SK-N-SH treated with all-trans-retinoic acid at 6 μM for 48 hours (cell line): ENCODE measurements around the gene LDB2.

Experiments
- ATAC-seq: fragments of 200-7000 bp; cut with Tn5 transposase; 3 replicates; pipeline ENCODE4 v1.9.1; 2020; ENCODE audit warnings: mild to moderate bottlenecking, moderate library complexity
- ARNTL ChIP-seq: fragments of 450-650 bp; formaldehyde crosslinking; IDR thresholded peaks from 2 replicates; pipeline ENCODE4 v1.5.0; 2020; ENCODE audit warnings: low read depth, mild to moderate bottlenecking, moderate library complexity, borderline replicate concordance
- BACH2 ChIP-seq: fragments of 250-450 bp; sonication (Bioruptor Pico); IDR thresholded peaks from 2 replicates; pipeline ENCODE4 v1.9.0; 2021; ENCODE audit warnings: mild to moderate bottlenecking, borderline replicate concordance
- CSDC2 ChIP-seq: fragments of 250-450 bp; sonication (Bioruptor Pico); IDR thresholded peaks from 2 replicates; pipeline ENCODE4 v1.5.0; 2020; ENCODE audit warnings: mild to moderate bottlenecking, moderate library complexity
- ESRRG ChIP-seq: fragments of 250-450 bp; sonication (Bioruptor Pico); IDR thresholded peaks from 2 replicates; pipeline ENCODE4 v1.6.1; 2021; ENCODE audit warnings: mild to moderate bottlenecking
- ISL1 ChIP-seq: fragments of 250-450 bp; sonication (Bioruptor Pico); IDR thresholded peaks from 2 replicates; pipeline ENCODE4 v2.1.2; 2022; ENCODE audit warnings: mild to moderate bottlenecking, moderate library complexity
- OSR1 ChIP-seq: fragments of 250-450 bp; sonication (Bioruptor Pico); IDR thresholded peaks from 2 replicates; pipeline ENCODE4 v1.8.0; 2022; ENCODE audit warnings: moderate library complexity, mild to moderate bottlenecking, inconsistent platforms
- PPARA ChIP-seq: fragments of 250-450 bp; sonication (Bioruptor Pico); IDR thresholded peaks from 2 replicates; pipeline ENCODE4 v1.5.0; 2020; ENCODE audit warnings: mild to moderate bottlenecking, borderline replicate concordance
- RARB ChIP-seq: fragments of 250-450 bp; sonication (Bioruptor Pico); IDR thresholded peaks from 2 replicates; pipeline ENCODE4 v1.8.0; 2021; ENCODE audit warnings: mild to moderate bottlenecking, moderate library complexity
- SNAI2 ChIP-seq: fragments of 250-450 bp; sonication (Bioruptor Pico); IDR thresholded peaks from 2 replicates; pipeline ENCODE4 v1.5.0; 2020; ENCODE audit warnings: mild to moderate bottlenecking, moderate library complexity
- TCF4 ChIP-seq: fragments of 250-450 bp; sonication (Bioruptor Pico); IDR thresholded peaks from 2 replicates; pipeline ENCODE4 v1.8.0; 2021; ENCODE audit warnings: mild to moderate bottlenecking, moderate library complexity, borderline replicate concordance
- TOX ChIP-seq: fragments of 250-450 bp; sonication (Bioruptor Pico); IDR thresholded peaks from 2 replicates; pipeline ENCODE4 v1.8.0; 2021; ENCODE audit warnings: mild to moderate bottlenecking, moderate library complexity, borderline replicate concordance
- ZC3H10 ChIP-seq: fragments of 250-450 bp; sonication (Bioruptor Pico); IDR thresholded peaks from 2 replicates; pipeline ENCODE4 v1.5.1; 2021; ENCODE audit warnings: mild to moderate bottlenecking, moderate library complexity
- ZFP3 ChIP-seq: fragments of 250-450 bp; sonication (Bioruptor Pico); IDR thresholded peaks from 2 replicates; pipeline ENCODE4 v1.5.0; 2020; ENCODE audit warnings: mild to moderate bottlenecking, moderate library complexity
- ZFP30 ChIP-seq: fragments of 450-650 bp; formaldehyde crosslinking; IDR thresholded peaks from 2 replicates; pipeline ENCODE4 v1.5.0; 2022; ENCODE audit warnings: mild to moderate bottlenecking, moderate library complexity
- ZNF565 ChIP-seq: fragments of 450-650 bp; formaldehyde crosslinking; conservative IDR thresholded peaks from 2 replicates; pipeline ENCODE4 v1.5.0; 2020; ENCODE audit warnings: low read depth, mild to moderate bottlenecking, moderate library complexity
- ZNF70 ChIP-seq: fragments of 450-650 bp; formaldehyde crosslinking; IDR thresholded peaks from 2 replicates; pipeline ENCODE4 v1.5.0; 2020; ENCODE audit warnings: mild to moderate bottlenecking, moderate library complexity
- ZNF8 ChIP-seq: fragments of 450-650 bp; formaldehyde crosslinking; IDR thresholded peaks from 2 replicates; pipeline ENCODE4 v1.5.0; 2020; ENCODE audit warnings: mild to moderate bottlenecking, moderate library complexity
- TF ChIP-seq, protein P1 (sequence below): fragments of 250-450 bp; sonication (Bioruptor Pico); IDR thresholded peaks from 2 replicates; pipeline ENCODE4 v1.8.0; 2020; ENCODE audit warnings: mild to moderate bottlenecking, moderate library complexity, borderline replicate concordance
- TF ChIP-seq, protein P2 (sequence below): fragments of 250-450 bp; sonication (Bioruptor Pico); IDR thresholded peaks from 2 replicates; pipeline ENCODE4 v1.5.1; 2021; ENCODE audit warnings: mild to moderate bottlenecking, moderate library complexity
- TF ChIP-seq, protein P3 (sequence below): fragments of 250-450 bp; sonication (Bioruptor Pico); IDR thresholded peaks from 2 replicates; pipeline ENCODE4 v1.8.0; 2021; ENCODE audit warnings: low read depth, mild to moderate bottlenecking, moderate library complexity, borderline replicate concordance
- TF ChIP-seq, protein P4 (sequence below): fragments of 250-450 bp; sonication (Bioruptor Pico); IDR thresholded peaks from 2 replicates; pipeline ENCODE4 v1.5.0; 2020; ENCODE audit warnings: mild to moderate bottlenecking, moderate library complexity

Gene LDB2

DNA sequence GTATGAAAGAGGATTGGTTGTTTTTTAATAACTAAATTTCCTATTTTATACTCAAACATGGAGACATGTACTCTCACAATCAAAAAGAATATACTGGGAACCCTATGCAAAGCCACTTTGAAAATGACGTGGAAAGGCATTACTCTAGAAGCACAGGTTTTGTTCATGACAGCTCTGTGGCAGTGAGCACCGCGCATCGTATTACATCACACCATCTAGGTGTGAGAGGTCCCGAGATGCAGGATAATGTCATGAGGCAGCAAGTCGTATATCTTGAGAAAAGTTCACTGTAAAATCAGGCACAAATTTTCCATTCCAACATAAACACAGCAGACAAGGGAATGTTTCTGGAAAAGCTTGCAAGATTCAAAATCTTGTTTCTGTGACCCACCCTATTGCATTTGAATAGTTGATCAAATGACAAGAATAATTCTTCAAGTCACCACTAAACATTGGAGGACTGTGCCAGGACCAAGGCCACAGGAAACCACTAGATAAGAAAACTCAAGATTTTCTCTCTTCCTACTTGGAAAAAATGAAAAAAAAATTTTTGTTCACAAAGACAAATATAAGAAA, 127.6 kb downstream of the LDB2 start:
- TF ChIP-seq ZFP30 (CRISPR knock-in tag) = no peak
- TF ChIP-seq, protein P1, sequence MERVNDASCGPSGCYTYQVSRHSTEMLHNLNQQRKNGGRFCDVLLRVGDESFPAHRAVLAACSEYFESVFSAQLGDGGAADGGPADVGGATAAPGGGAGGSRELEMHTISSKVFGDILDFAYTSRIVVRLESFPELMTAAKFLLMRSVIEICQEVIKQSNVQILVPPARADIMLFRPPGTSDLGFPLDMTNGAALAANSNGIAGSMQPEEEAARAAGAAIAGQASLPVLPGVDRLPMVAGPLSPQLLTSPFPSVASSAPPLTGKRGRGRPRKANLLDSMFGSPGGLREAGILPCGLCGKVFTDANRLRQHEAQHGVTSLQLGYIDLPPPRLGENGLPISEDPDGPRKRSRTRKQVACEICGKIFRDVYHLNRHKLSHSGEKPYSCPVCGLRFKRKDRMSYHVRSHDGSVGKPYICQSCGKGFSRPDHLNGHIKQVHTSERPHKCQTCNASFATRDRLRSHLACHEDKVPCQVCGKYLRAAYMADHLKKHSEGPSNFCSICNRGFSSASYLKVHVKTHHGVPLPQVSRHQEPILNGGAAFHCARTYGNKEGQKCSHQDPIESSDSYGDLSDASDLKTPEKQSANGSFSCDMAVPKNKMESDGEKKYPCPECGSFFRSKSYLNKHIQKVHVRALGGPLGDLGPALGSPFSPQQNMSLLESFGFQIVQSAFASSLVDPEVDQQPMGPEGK (CRISPR knock-in tag) = no peak
- TF ChIP-seq ZNF8 (CRISPR knock-in tag) = no peak
- TF ChIP-seq BACH2 (CRISPR knock-in tag) = no peak
- TF ChIP-seq ISL1 = no peak
- no peak for TF ChIP-seq ARNTL (CRISPR knock-in tag)
- TF ChIP-seq PPARA (CRISPR knock-in tag) = no peak
- TF ChIP-seq, protein P2, sequence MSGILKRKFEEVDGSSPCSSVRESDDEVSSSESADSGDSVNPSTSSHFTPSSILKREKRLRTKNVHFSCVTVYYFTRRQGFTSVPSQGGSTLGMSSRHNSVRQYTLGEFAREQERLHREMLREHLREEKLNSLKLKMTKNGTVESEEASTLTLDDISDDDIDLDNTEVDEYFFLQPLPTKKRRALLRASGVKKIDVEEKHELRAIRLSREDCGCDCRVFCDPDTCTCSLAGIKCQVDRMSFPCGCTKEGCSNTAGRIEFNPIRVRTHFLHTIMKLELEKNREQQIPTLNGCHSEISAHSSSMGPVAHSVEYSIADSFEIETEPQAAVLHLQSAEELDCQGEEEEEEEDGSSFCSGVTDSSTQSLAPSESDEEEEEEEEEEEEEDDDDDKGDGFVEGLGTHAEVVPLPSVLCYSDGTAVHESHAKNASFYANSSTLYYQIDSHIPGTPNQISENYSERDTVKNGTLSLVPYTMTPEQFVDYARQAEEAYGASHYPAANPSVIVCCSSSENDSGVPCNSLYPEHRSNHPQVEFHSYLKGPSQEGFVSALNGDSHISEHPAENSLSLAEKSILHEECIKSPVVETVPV (CRISPR knock-in tag) = no peak
- TF ChIP-seq ZNF70 = no peak
- TF ChIP-seq ESRRG (CRISPR knock-in tag) = no peak
- TF ChIP-seq ZFP3 (CRISPR knock-in tag) = no peak
- no peak for TF ChIP-seq ZC3H10 (CRISPR knock-in tag)
- TF ChIP-seq, protein P3, sequence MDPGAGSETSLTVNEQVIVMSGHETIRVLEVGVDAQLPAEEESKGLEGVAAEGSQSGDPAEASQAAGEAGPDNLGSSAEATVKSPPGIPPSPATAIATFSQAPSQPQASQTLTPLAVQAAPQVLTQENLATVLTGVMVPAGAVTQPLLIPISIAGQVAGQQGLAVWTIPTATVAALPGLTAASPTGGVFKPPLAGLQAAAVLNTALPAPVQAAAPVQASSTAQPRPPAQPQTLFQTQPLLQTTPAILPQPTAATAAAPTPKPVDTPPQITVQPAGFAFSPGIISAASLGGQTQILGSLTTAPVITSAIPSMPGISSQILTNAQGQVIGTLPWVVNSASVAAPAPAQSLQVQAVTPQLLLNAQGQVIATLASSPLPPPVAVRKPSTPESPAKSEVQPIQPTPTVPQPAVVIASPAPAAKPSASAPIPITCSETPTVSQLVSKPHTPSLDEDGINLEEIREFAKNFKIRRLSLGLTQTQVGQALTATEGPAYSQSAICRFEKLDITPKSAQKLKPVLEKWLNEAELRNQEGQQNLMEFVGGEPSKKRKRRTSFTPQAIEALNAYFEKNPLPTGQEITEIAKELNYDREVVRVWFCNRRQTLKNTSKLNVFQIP (CRISPR knock-in tag) = no peak
- no peak for ATAC-seq

DNA sequence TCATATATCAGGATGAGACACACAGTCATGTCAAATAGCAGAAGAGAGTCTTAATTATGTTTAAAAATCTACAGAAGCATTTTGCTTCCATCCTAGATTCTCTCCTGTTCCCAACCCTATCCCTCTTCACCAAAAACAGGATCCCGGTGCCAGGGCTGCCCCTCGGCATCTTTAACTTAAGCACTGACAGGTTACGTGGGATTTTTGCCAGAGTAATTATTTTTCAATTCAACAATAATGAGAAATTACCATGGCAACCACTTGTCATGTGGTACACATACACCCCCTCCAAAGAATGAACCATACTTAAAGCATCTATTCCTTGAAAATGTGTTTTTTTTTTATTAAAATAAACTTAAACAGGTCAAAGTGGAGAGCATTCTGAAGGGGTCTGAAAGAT, 130.6 kb downstream of the LDB2 start:
- no peak for ATAC-seq
- TF ChIP-seq, protein P4, sequence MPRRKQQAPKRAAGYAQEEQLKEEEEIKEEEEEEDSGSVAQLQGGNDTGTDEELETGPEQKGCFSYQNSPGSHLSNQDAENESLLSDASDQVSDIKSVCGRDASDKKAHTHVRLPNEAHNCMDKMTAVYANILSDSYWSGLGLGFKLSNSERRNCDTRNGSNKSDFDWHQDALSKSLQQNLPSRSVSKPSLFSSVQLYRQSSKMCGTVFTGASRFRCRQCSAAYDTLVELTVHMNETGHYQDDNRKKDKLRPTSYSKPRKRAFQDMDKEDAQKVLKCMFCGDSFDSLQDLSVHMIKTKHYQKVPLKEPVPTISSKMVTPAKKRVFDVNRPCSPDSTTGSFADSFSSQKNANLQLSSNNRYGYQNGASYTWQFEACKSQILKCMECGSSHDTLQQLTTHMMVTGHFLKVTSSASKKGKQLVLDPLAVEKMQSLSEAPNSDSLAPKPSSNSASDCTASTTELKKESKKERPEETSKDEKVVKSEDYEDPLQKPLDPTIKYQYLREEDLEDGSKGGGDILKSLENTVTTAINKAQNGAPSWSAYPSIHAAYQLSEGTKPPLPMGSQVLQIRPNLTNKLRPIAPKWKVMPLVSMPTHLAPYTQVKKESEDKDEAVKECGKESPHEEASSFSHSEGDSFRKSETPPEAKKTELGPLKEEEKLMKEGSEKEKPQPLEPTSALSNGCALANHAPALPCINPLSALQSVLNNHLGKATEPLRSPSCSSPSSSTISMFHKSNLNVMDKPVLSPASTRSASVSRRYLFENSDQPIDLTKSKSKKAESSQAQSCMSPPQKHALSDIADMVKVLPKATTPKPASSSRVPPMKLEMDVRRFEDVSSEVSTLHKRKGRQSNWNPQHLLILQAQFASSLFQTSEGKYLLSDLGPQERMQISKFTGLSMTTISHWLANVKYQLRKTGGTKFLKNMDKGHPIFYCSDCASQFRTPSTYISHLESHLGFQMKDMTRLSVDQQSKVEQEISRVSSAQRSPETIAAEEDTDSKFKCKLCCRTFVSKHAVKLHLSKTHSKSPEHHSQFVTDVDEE (CRISPR knock-in tag) = no peak
- TF ChIP-seq RARB (CRISPR knock-in tag) (no peak), ZC3H10 (CRISPR knock-in tag) (no peak), SNAI2 (no peak), ZFP3 (CRISPR knock-in tag) (no peak), TCF4 (CRISPR knock-in tag) (no peak), BACH2 (CRISPR knock-in tag) (no peak), ISL1 (no peak), ZNF565 (CRISPR knock-in tag) (no peak), ARNTL (CRISPR knock-in tag) (no peak), OSR1 (no peak), TOX (CRISPR knock-in tag) (no peak), ESRRG (CRISPR knock-in tag) (no peak), CSDC2 (CRISPR knock-in tag) (no peak), ZFP30 (CRISPR knock-in tag) (no peak), ZNF70 (no peak), ZNF8 (CRISPR knock-in tag) (no peak)
- TF ChIP-seq, protein P1 (CRISPR knock-in tag) = no peak
- TF ChIP-seq, protein P2 (CRISPR knock-in tag) = no peak
